ENCODE data around the gene MPV17L2. TPM values are rescaled to one million over a fixed set of nuclear protein-coding genes. Genes with fewer than 3 reads are reported as not detected.

MPV17L2 gene
- total RNA-seq, 1 experiment from 2014 or later: 13.3 TPM

DNA sequence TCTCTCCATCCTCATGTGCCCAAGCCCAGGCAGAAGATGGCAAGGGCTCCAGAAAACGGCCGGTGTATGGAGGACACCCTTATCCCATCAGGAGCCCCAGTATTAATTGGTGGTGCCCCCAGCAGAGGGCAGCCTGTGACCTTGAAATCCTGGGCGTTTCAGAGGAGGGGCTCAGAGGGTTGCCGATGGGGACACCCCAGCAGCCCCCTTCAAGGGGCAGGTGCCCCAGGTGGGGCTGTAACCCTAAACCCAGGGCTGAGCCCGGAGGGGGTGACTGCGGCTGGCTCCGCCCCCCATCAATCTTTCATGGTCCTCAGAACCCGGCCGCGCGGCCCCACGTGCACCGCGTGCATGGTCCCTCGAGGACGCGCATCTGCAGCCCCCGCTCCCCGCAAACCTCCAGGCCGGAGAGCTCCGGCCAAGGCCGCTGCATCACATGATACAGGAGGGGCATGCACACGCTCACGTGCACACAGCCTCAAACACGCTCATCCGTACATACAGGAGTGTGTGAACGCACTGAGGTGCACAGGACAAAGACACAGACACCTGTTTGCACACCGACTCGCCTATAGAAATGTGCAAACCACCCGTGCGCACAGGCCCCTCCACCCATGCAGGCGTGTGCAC lies 9.9 kb downstream of the MPV17L2 start:
- H3K9me3 ChIP-seq (ENCODE audit: control insufficient read depth, insufficient read depth, low read depth, low read length): no peaks in the 10 kb centered on the region
- ATAC-seq (no peak), DNase-seq (ENCODE audit: low read depth, low spot score) (no peak)
- ChIA-PET CTCF (no interaction called here), POLR2A (no interaction called here)
- no peak overlapping the region for H3K27ac ChIP-seq (ENCODE audit: low read length)
- peaks cover 3% of the 10 kb centered on the region; the same call in 1 of the 2 replicates for H3K4me1 ChIP-seq (ENCODE audit: control insufficient read depth, insufficient read depth, low read length)
- H3K27me3 ChIP-seq (ENCODE audit: control insufficient read depth, insufficient read depth, low read length): no peaks in the 10 kb centered on the region
- TF ChIP-seq POLR2AphosphoS5 (IDR thresholded peaks at IDR 0.05; ENCODE audit: low read depth, low read length) (no peak), TCF7L2 (IDR thresholded peaks at IDR 0.05; ENCODE audit: low read depth, low read length) (no peak), SIN3A (IDR thresholded peaks at IDR 0.05; ENCODE audit: borderline replicate concordance, insufficient read depth, low read depth, low read length) (no peak)
- TF ChIP-seq, protein P1, sequence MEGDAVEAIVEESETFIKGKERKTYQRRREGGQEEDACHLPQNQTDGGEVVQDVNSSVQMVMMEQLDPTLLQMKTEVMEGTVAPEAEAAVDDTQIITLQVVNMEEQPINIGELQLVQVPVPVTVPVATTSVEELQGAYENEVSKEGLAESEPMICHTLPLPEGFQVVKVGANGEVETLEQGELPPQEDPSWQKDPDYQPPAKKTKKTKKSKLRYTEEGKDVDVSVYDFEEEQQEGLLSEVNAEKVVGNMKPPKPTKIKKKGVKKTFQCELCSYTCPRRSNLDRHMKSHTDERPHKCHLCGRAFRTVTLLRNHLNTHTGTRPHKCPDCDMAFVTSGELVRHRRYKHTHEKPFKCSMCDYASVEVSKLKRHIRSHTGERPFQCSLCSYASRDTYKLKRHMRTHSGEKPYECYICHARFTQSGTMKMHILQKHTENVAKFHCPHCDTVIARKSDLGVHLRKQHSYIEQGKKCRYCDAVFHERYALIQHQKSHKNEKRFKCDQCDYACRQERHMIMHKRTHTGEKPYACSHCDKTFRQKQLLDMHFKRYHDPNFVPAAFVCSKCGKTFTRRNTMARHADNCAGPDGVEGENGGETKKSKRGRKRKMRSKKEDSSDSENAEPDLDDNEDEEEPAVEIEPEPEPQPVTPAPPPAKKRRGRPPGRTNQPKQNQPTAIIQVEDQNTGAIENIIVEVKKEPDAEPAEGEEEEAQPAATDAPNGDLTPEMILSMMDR (IDR thresholded peaks at IDR 0.05): no peak; the same call in 1 of the 2 replicates
- TF ChIP-seq, protein P2, sequence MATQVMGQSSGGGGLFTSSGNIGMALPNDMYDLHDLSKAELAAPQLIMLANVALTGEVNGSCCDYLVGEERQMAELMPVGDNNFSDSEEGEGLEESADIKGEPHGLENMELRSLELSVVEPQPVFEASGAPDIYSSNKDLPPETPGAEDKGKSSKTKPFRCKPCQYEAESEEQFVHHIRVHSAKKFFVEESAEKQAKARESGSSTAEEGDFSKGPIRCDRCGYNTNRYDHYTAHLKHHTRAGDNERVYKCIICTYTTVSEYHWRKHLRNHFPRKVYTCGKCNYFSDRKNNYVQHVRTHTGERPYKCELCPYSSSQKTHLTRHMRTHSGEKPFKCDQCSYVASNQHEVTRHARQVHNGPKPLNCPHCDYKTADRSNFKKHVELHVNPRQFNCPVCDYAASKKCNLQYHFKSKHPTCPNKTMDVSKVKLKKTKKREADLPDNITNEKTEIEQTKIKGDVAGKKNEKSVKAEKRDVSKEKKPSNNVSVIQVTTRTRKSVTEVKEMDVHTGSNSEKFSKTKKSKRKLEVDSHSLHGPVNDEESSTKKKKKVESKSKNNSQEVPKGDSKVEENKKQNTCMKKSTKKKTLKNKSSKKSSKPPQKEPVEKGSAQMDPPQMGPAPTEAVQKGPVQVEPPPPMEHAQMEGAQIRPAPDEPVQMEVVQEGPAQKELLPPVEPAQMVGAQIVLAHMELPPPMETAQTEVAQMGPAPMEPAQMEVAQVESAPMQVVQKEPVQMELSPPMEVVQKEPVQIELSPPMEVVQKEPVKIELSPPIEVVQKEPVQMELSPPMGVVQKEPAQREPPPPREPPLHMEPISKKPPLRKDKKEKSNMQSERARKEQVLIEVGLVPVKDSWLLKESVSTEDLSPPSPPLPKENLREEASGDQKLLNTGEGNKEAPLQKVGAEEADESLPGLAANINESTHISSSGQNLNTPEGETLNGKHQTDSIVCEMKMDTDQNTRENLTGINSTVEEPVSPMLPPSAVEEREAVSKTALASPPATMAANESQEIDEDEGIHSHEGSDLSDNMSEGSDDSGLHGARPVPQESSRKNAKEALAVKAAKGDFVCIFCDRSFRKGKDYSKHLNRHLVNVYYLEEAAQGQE (IDR thresholded peaks at IDR 0.05; ENCODE audit: insufficient read depth in 1 of 2, low read depth in 2 of 2, low read length in 1 of 2): no peak
- in situ Hi-C loops (cut with HindIII; ENCODE audit: low pct_unique_long_range_greater_than_20kb, low sequenced_read_pairs) (no loop called here), intact Hi-C loops (cut with micrococcal nuclease; ENCODE audit: unreplicated experiment) (no loop called here)
- no peaks in the 10 kb centered on the region; the same call in 1 of the 2 replicates for H3K36me3 ChIP-seq (ENCODE audit: control insufficient read depth, insufficient read depth, low read length)
- H3K4me3 ChIP-seq (ENCODE audit: low read depth in 2 of 2, low read length in 2 of 2): peak overlapping the region; percentile 54 to 59
- BruUV-seq (replicated peaks): no TSS peak

DNA sequence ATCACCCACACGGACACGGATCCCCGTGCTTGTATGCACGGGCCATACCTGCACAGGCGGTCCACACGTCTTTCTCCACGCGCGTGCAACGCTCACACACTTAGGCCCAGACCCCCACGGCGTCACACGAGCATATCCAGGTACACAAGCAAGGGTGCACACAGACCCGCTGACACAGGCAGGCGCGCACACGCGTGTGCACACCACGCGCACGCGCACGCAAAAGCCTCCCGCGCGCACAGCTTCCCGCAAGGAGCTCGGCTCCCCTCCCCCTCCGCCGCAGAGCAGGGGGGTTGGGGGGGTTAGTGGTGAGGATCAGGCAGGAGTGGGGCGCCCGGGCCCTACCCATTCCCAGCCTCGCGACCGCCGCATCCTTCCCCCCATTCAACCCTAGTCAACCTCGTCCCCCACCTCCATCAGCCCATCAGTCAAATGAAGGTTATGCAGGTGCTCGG lies 10.4 kb downstream of the MPV17L2 start:
- ChIA-PET POLR2A (interaction anchor here (0.5 kb wide), 1 partner anchor 66 kb away, joined by 11 read pairs; no protein-coding TSS in a partner anchor), CTCF (interaction anchor here (1.0 kb wide), 1 partner anchor 90 kb away, joined by 3 read pairs; no protein-coding TSS in a partner anchor)
- DNase-seq (ENCODE audit: low read depth, low spot score) (no peak), ATAC-seq (peak; percentile 19)
- Histone ChIP-seq H3K27ac (ENCODE audit: low read length) (no peak overlapping the region), H3K36me3 (ENCODE audit: control insufficient read depth, insufficient read depth, low read length) (no peaks in the 10 kb centered on the region; the same call in 1 of the 2 replicates), H3K9me3 (ENCODE audit: control insufficient read depth, insufficient read depth, low read depth, low read length) (no peaks in the 10 kb centered on the region), H3K4me3 (ENCODE audit: low read depth in 2 of 2, low read length in 2 of 2) (peak overlapping the region; percentile 54 to 59), H3K27me3 (ENCODE audit: control insufficient read depth, insufficient read depth, low read length) (no peaks in the 10 kb centered on the region), H3K4me1 (ENCODE audit: control insufficient read depth, insufficient read depth, low read length) (peaks cover 3% of the 10 kb centered on the region; the same call in 1 of the 2 replicates)
- TF ChIP-seq, protein P1 (IDR thresholded peaks at IDR 0.05): no peak
- TF ChIP-seq, protein P2 (IDR thresholded peaks at IDR 0.05; ENCODE audit: insufficient read depth in 1 of 2, low read depth in 2 of 2, low read length in 1 of 2): no peak
- TF ChIP-seq TCF7L2 (IDR thresholded peaks at IDR 0.05; ENCODE audit: low read depth, low read length) (no peak), SIN3A (IDR thresholded peaks at IDR 0.05; ENCODE audit: borderline replicate concordance, insufficient read depth, low read depth, low read length) (no peak)
- no TSS peak for BruUV-seq (replicated peaks)
- in situ Hi-C loops (cut with HindIII; ENCODE audit: low pct_unique_long_range_greater_than_20kb, low sequenced_read_pairs) (no loop called here), intact Hi-C loops (cut with micrococcal nuclease; ENCODE audit: unreplicated experiment) (no loop called here)
